Right atrium auricular region (tissue), 2 donors: Measurements from ENCODE around the gene ODR4. TPM values are rescaled to one million over a fixed set of nuclear protein-coding genes. Genes with fewer than 3 reads are reported as not detected.

Experiments used
- DNase-seq: peaks from one replicate; pipeline ENCODE4 v3.0.0-alpha.2; 2019; ENCODE audit warnings: low spot score
- H3K27ac ChIP-seq, 2 donors: fragments of 200-600 bp; sonication (generic); 1 replicate in 1 of 2; 2 replicates in 1 of 2; pipeline ENCODE4 v1.5.1; 2016 to 2019
- H3K27me3 ChIP-seq, 2 donors: fragments of 200-600 bp; sonication (generic); one replicate each; pipeline versions ENCODE4 v1.5.1 to v1.6.0; 2017 to 2019
- H3K36me3 ChIP-seq: fragments of 200-600 bp; sonication (generic); one replicate; pipeline ENCODE4 v1.5.1; 2016
- H3K4me1 ChIP-seq, 2 donors: fragments of 200-600 bp; sonication (generic); one replicate each; pipeline versions ENCODE4 v1.5.1 to v1.6.0; 2017 to 2019
- H3K4me3 ChIP-seq, 2 donors: fragments of 200-600 bp; sonication (generic); 1 replicate in 1 of 2; 2 replicates in 1 of 2; pipeline ENCODE4 v1.5.1; 2017 to 2019; ENCODE audit warnings: mild to moderate bottlenecking in 1 of 2, moderate library complexity in 1 of 2
- H3K9me3 ChIP-seq, 2 donors: fragments of 200-600 bp; sonication (generic); one replicate each; pipeline ENCODE4 v1.5.1; 2019
- CTCF ChIP-seq, 2 donors: fragments of 200-600 bp; sonication (generic); IDR thresholded peaks; one replicate each; pipeline ENCODE4 v1.5.1; 2019; ENCODE audit warnings: antibody characterized with exemption in 2 of 2
- total RNA-seq, 2 donors: library from RNA; depleted of rRNA; stranded (reverse); fragments of >200 nt; gene quantifications; one replicate each; pipeline ENCODE4 v1.1.0, GENCODE V29; 2016

The ODR4 gene
- total RNA-seq, 2 donors from 2014 or later, result 10.2 to 12.1 TPM

GRCh38 chr1:186426118-186426517 lies 50.5 kb downstream of the ODR4 start:
- Histone ChIP-seq H3K27me3 (no peaks in the 10 kb centered on the region), H3K4me1 (peaks cover 0 to 10% of the 10 kb centered on the region in 2 donors), H3K36me3 (no peaks in the 10 kb centered on the region), H3K4me3 (no peak overlapping the region), H3K27ac (no peak overlapping the region), H3K9me3 (no peaks in the 10 kb centered on the region)
- no peak for DNase-seq
- no peak for TF ChIP-seq CTCF (IDR thresholded peaks at IDR 0.05)

- H3K4me1 ChIP-seq, result peaks cover 0 to 10% of the 10 kb centered on the region in 2 donors
- no peak overlapping the region for H3K4me3 ChIP-seq
- no peak for DNase-seq
- no peak overlapping the region for H3K27ac ChIP-seq
- H3K36me3 ChIP-seq, result no peaks in the 10 kb centered on the region
- H3K27me3 ChIP-seq, result no peaks in the 10 kb centered on the region
- no peak for TF ChIP-seq CTCF (IDR thresholded peaks at IDR 0.05)
- no peaks in the 10 kb centered on the region for H3K9me3 ChIP-seq
Measured at GRCh38 chr1:186429017-186429416, 53.4 kb downstream of the ODR4 start.

- Histone ChIP-seq H3K36me3 (no peaks in the 10 kb centered on the region), H3K27me3 (no peaks in the 10 kb centered on the region), H3K4me1 (no peaks in the 10 kb centered on the region), H3K4me3 (no peak overlapping the region), H3K27ac (no peak overlapping the region), H3K9me3 (no peaks in the 10 kb centered on the region)
- no peak for DNase-seq
- no peak for TF ChIP-seq CTCF (IDR thresholded peaks at IDR 0.05)
Measured at GRCh38 chr1:186435336-186435735, 59.7 kb downstream of the ODR4 start.

GRCh38 chr1:186438567-186438966 lies 62.9 kb downstream of the ODR4 start:
- H3K4me1 ChIP-seq, result no peaks in the 10 kb centered on the region
- H3K36me3 ChIP-seq, result no peaks in the 10 kb centered on the region
- H3K9me3 ChIP-seq, result no peaks in the 10 kb centered on the region
- no peaks in the 10 kb centered on the region for H3K27me3 ChIP-seq
- no peak overlapping the region for H3K4me3 ChIP-seq
- TF ChIP-seq CTCF (IDR thresholded peaks at IDR 0.05), result no peak
- DNase-seq, result no peak
- H3K27ac ChIP-seq, result no peak overlapping the region

GRCh38 chr1:186440584-186440983 lies 64.9 kb downstream of the ODR4 start:
- H3K27ac ChIP-seq, result no peak overlapping the region

More at GRCh38 chr1:186440584-186440983, 64.9 kb downstream of the ODR4 start:
- Histone ChIP-seq H3K9me3 (no peaks in the 10 kb centered on the region), H3K27me3 (no peaks in the 10 kb centered on the region), H3K36me3 (no peaks in the 10 kb centered on the region), H3K4me1 (no peaks in the 10 kb centered on the region), H3K4me3 (no peak overlapping the region)
- TF ChIP-seq CTCF (IDR thresholded peaks at IDR 0.05), result no peak
- DNase-seq, result no peak
